Osteoblast (primary cell): ENCODE results near the gene FNDC3B. TPM values are rescaled to one million over a fixed set of nuclear protein-coding genes. Genes with fewer than 3 reads are reported as not detected.

ENCODE experiments used
- DNase-seq: peaks from one replicate; pipeline ENCODE4 v3.0.0; 2011; ENCODE audit warnings: low spot score, mixed read lengths; ENCODE audit not compliant: insufficient read length; ENCODE audit errors: missing footprints
- H2AFZ ChIP-seq: 2 replicates; pipeline ENCODE4 v1.6.0; 2011; ENCODE audit warnings: mild to moderate bottlenecking, low read length
- H3K27ac ChIP-seq: 2 replicates; pipeline ENCODE4 v1.5.1; 2011; ENCODE audit warnings: mild to moderate bottlenecking, low read depth, low read length, moderate library complexity
- H3K27me3 ChIP-seq: 2 replicates; pipeline ENCODE4 v1.6.0; 2012; ENCODE audit warnings: mild to moderate bottlenecking, control low read depth, inconsistent platforms, low read length, moderate library complexity; ENCODE audit not compliant: insufficient read depth
- H3K36me3 ChIP-seq: 2 replicates; pipeline ENCODE4 v1.5.1; 2011; ENCODE audit warnings: mild to moderate bottlenecking, low read length, control low read depth, moderate library complexity; ENCODE audit not compliant: insufficient read depth
- H3K4me1 ChIP-seq: 2 replicates; pipeline ENCODE4 v1.5.1; 2011; ENCODE audit warnings: mild to moderate bottlenecking, low read length, control low read depth, moderate library complexity; ENCODE audit not compliant: insufficient read depth
- H3K4me2 ChIP-seq: 2 replicates; pipeline ENCODE4 v1.6.0; 2011; ENCODE audit warnings: mild to moderate bottlenecking, low read length; ENCODE audit not compliant: insufficient read depth
- H3K4me3 ChIP-seq: fragments of 200-600 bp; sonication (generic); 3 replicates; pipeline ENCODE4 v1.5.1; 2012; ENCODE audit warnings: mild to moderate bottlenecking, low read length, inconsistent platforms; ENCODE audit not compliant: insufficient read depth
- H3K79me2 ChIP-seq: 2 replicates; pipeline ENCODE4 v1.6.0; 2012; ENCODE audit warnings: mild to moderate bottlenecking, low read length, control low read depth, inconsistent platforms; ENCODE audit not compliant: insufficient read depth
- H3K9me3 ChIP-seq: 2 replicates; pipeline ENCODE4 v1.5.1; 2011; ENCODE audit warnings: low read depth, low read length, control low read depth
- H4K20me1 ChIP-seq: 2 replicates; pipeline ENCODE4 v1.6.0; 2012; ENCODE audit warnings: mild to moderate bottlenecking, low read length, control low read depth; ENCODE audit not compliant: insufficient read depth
- CTCF ChIP-seq: IDR thresholded peaks from 2 replicates; pipeline ENCODE4 v1.5.1; 2011; ENCODE audit warnings: mild to moderate bottlenecking, low read depth, low read length, moderate library complexity; ENCODE audit errors: extremely low read depth
- total RNA-seq: library from RNA; depleted of rRNA; stranded (reverse); fragments of >200 nt; gene quantifications from 2 replicates; pipeline ENCODE4 v1.2.3, GENCODE V29; 2012

The FNDC3B gene
- total RNA-seq, 1 donor: 179 TPM

GRCh38 chr3:172357850-172358754 is 318.7 kb downstream of the FNDC3B start:
- H3K4me1 ChIP-seq: peaks cover 25% of the 10 kb centered on the region
- no peak for TF ChIP-seq CTCF
- H2AFZ ChIP-seq: no peak overlapping the region
- peaks cover 21% of the 10 kb centered on the region for H3K79me2 ChIP-seq
- no peak overlapping the region for H3K4me2 ChIP-seq
- peaks cover 48% of the 10 kb centered on the region for H4K20me1 ChIP-seq
- DNase-seq: no peak
- no peaks in the 10 kb centered on the region for H3K9me3 ChIP-seq
- peak overlapping the region; percentile 5 for H3K27ac ChIP-seq
- peaks cover 48% of the 10 kb centered on the region for H3K36me3 ChIP-seq
- H3K27me3 ChIP-seq: no peaks in the 10 kb centered on the region
- no peak overlapping the region for H3K4me3 ChIP-seq

- DNase-seq: no peak
- Histone ChIP-seq H2AFZ (no peak overlapping the region), H3K4me2 (no peak overlapping the region), H3K9me3 (no peaks in the 10 kb centered on the region), H4K20me1 (peaks cover 48% of the 10 kb centered on the region), H3K27ac (no peak overlapping the region), H3K4me1 (peaks cover 25% of the 10 kb centered on the region), H3K79me2 (peaks cover 21% of the 10 kb centered on the region), H3K36me3 (peaks cover 51% of the 10 kb centered on the region), H3K27me3 (no peaks in the 10 kb centered on the region), H3K4me3 (no peak overlapping the region)
- TF ChIP-seq CTCF: no peak
Observed at GRCh38 chr3:172359231-172359630, 319.9 kb downstream of the FNDC3B start.

DNA sequence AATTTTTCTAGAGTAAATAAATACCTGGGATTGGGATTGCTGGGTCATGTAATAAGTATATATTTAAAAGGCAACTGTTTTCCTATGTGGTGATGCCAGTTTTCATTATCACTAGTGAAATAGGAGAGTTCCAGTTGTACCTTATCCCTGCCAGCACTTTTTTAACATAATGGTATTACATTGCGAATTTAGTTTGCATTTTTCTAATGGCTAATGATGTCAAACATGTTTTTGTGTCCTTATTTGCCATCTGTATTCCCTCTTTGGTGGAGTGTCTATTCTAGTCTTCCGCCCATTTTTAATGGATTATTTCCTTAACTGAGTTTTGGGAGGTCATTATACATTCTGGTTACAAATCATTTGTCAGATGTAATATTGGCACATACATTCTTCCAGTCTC is 320.6 kb downstream of the FNDC3B start:
- H3K4me1 ChIP-seq: peaks cover 22% of the 10 kb centered on the region
- TF ChIP-seq CTCF: no peak
- H4K20me1 ChIP-seq: peaks cover 43% of the 10 kb centered on the region
- H3K27me3 ChIP-seq: no peaks in the 10 kb centered on the region
- H3K4me3 ChIP-seq: no peak overlapping the region
- H3K27ac ChIP-seq: no peak overlapping the region
- no peak overlapping the region for H2AFZ ChIP-seq
- H3K4me2 ChIP-seq: no peak overlapping the region
- peaks cover 54% of the 10 kb centered on the region for H3K36me3 ChIP-seq
- H3K79me2 ChIP-seq: peaks cover 21% of the 10 kb centered on the region
- no peaks in the 10 kb centered on the region for H3K9me3 ChIP-seq
- DNase-seq: no peak

DNA sequence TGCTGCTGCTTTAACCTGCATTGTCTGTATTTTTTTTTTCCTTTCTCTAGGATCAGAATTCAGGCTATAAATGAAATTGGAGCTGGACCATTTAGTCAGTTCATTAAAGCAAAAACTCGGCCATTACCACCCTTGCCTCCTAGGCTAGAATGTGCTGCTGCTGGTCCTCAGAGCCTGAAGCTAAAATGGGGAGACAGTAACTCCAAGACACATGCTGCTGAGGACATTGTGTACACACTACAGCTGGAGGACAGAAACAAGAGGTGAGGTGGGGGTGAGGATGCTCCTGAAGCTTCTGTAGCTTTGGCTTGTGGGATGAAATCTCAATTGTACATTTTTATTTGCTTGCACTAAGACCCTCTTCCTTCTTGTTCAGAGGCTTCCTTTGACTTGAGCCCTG is 323.2 kb downstream of the FNDC3B start:
- H3K27me3 ChIP-seq: no peaks in the 10 kb centered on the region
- H3K36me3 ChIP-seq: peaks cover 59% of the 10 kb centered on the region
- no peak for TF ChIP-seq CTCF
- H3K4me2 ChIP-seq: no peak overlapping the region
- H3K79me2 ChIP-seq: peaks cover 18% of the 10 kb centered on the region
- no peaks in the 10 kb centered on the region for H3K9me3 ChIP-seq
- no peak overlapping the region for H3K4me3 ChIP-seq
- no peak for DNase-seq
- H4K20me1 ChIP-seq: peaks cover 32% of the 10 kb centered on the region
- H3K27ac ChIP-seq: no peak overlapping the region
- H3K4me1 ChIP-seq: peaks cover 9% of the 10 kb centered on the region
- H2AFZ ChIP-seq: no peak overlapping the region
